DOHH2 (cell line): ENCODE measurements around the gene B3GALT6.

Source experiments
- CTCF ChIP-seq: fragments of 200-600 bp; sonication (generic); IDR thresholded peaks from one replicate; pipeline ENCODE4 v1.5.1; 2014; ENCODE audit warnings: antibody characterized with exemption, mild to moderate bottlenecking, low read depth, low read length; ENCODE audit not compliant: poor library complexity, severe bottlenecking
- EZH2phosphoT487 ChIP-seq: fragments of 200-600 bp; sonication (generic); IDR thresholded peaks from 2 replicates; pipeline ENCODE4 v1.6.1; 2017; ENCODE audit warnings: borderline replicate concordance, mild to moderate bottlenecking, antibody characterized with exemption, low read length, moderate library complexity, mixed read lengths

GRCh38 chr1:1212780-1213344, 19.2 kb upstream of the B3GALT6 start:
- TF ChIP-seq EZH2phosphoT487 (no peak), CTCF (no peak)
